ENCODE measurements around the gene TBCD.

TBCD gene

DNA sequence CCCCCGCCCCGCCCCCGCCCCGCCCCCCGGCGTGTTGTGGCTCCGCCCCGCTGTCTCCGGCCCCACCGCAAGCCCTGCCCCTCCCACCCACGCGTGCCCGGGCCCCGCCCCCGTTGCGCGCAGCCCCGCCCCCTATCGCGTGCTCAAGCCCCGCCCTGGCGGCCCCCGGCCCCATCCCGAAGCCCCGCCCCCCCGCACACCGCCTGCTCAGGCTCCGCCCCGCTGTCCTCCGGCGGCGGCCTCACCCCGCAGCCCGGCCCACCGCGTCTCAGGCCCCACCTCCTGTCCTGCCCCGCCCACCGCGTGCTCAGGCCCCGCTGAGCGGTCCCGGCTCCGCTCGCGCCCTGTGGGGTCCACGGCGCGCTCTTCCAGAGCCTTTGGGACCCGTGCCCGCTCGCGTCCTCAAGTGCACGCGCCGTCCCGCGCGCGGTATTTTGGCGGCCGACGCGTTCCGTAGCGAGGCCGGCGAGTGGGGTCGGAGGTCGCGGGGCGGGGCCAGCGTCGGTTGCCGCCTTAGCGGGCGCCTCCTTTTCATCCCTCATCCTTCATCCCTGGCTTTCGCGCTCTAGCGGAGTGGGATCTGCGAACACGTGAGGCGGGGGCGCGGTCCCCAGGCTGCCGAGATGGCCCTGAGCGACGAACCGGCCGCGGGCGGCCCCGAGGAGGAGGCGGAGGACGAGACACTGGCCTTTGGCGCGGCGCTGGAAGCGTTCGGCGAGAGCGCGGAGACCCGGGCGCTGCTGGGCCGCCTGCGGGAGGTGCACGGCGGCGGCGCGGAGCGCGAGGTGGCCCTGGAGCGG lies at the start of gene TBCD (continued):
- TF ChIP-seq, protein P1, sequence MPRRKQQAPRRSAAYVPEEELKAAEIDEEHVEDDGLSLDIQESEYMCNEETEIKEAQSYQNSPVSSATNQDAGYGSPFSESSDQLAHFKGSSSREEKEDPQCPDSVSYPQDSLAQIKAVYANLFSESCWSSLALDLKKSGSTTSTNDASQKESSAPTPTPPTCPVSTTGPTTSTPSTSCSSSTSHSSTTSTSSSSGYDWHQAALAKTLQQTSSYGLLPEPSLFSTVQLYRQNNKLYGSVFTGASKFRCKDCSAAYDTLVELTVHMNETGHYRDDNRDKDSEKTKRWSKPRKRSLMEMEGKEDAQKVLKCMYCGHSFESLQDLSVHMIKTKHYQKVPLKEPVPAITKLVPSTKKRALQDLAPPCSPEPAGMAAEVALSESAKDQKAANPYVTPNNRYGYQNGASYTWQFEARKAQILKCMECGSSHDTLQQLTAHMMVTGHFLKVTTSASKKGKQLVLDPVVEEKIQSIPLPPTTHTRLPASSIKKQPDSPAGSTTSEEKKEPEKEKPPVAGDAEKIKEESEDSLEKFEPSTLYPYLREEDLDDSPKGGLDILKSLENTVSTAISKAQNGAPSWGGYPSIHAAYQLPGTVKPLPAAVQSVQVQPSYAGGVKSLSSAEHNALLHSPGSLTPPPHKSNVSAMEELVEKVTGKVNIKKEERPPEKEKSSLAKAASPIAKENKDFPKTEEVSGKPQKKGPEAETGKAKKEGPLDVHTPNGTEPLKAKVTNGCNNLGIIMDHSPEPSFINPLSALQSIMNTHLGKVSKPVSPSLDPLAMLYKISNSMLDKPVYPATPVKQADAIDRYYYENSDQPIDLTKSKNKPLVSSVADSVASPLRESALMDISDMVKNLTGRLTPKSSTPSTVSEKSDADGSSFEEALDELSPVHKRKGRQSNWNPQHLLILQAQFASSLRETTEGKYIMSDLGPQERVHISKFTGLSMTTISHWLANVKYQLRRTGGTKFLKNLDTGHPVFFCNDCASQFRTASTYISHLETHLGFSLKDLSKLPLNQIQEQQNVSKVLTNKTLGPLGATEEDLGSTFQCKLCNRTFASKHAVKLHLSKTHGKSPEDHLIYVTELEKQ (tag by site-specific recombination; IDR thresholded peaks at IDR 0.05; ENCODE audit: borderline replicate concordance), result peak; percentile 44; the same call in 1 of the 2 replicates
- TF ChIP-seq ZNF600 (tag by site-specific recombination; IDR thresholded peaks at IDR 0.05), result peak; percentile 38
- TF ChIP-seq, protein P2, sequence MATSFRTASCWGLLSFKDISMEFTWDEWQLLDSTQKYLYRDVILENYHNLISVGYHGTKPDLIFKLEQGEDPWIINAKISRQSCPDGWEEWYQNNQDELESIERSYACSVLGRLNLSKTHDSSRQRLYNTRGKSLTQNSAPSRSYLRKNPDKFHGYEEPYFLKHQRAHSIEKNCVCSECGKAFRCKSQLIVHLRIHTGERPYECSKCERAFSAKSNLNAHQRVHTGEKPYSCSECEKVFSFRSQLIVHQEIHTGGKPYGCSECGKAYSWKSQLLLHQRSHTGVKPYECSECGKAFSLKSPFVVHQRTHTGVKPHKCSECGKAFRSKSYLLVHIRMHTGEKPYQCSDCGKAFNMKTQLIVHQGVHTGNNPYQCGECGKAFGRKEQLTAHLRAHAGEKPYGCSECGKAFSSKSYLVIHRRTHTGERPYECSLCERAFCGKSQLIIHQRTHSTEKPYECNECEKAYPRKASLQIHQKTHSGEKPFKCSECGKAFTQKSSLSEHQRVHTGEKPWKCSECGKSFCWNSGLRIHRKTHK (tag by site-specific recombination; IDR thresholded peaks at IDR 0.05), result no peak
- TF ChIP-seq ZNF701 (tag by site-specific recombination; IDR thresholded peaks at IDR 0.05), result no peak
- TF ChIP-seq ZNF175 (tag by site-specific recombination; IDR thresholded peaks at IDR 0.05), result no peak
- TF ChIP-seq ZNF629 (tag by site-specific recombination; IDR thresholded peaks at IDR 0.05), result peak; percentile 55; the same call in 1 of the 2 replicates
- no peak for TF ChIP-seq ZNF16 (tag by site-specific recombination; IDR thresholded peaks at IDR 0.05; ENCODE audit: low read depth)
- TF ChIP-seq ZNF335 (tag by site-specific recombination; conservative IDR thresholded peaks at IDR 0.05), result peak; percentile 79
- peak; percentile 90; the same call in 1 of the 2 replicates for TF ChIP-seq BCL11B (tag by site-specific recombination; IDR thresholded peaks at IDR 0.05; ENCODE audit: low read depth)
- TF ChIP-seq KLF16 (tag by site-specific recombination; IDR thresholded peaks at IDR 0.05), result peak; percentile 90
- TF ChIP-seq, protein P3, sequence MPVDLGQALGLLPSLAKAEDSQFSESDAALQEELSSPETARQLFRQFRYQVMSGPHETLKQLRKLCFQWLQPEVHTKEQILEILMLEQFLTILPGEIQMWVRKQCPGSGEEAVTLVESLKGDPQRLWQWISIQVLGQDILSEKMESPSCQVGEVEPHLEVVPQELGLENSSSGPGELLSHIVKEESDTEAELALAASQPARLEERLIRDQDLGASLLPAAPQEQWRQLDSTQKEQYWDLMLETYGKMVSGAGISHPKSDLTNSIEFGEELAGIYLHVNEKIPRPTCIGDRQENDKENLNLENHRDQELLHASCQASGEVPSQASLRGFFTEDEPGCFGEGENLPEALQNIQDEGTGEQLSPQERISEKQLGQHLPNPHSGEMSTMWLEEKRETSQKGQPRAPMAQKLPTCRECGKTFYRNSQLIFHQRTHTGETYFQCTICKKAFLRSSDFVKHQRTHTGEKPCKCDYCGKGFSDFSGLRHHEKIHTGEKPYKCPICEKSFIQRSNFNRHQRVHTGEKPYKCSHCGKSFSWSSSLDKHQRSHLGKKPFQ (tag by site-specific recombination; IDR thresholded peaks at IDR 0.05), result no peak
- TF ChIP-seq YY2 (tag by site-specific recombination; IDR thresholded peaks at IDR 0.05), result no peak
- peak; percentile 69 for TF ChIP-seq ZNF366 (tag by site-specific recombination; conservative IDR thresholded peaks at IDR 0.05)
- peak; percentile 64; the same call in 1 of the 2 replicates for TF ChIP-seq ZNF610 (tag by site-specific recombination; IDR thresholded peaks at IDR 0.05; ENCODE audit: borderline replicate concordance)
- TF ChIP-seq ZNF324 (tag by site-specific recombination; IDR thresholded peaks at IDR 0.05), result peak; percentile 85
- TF ChIP-seq ZBTB7A (tag by site-specific recombination; IDR thresholded peaks at IDR 0.05; ENCODE audit: low read depth), result 0 out of 2 replicates have a peak, but pooled peaks have one; percentile 41
- peak; percentile 84 for TF ChIP-seq ZFHX2 (tag by site-specific recombination; conservative IDR thresholded peaks at IDR 0.05)
- TF ChIP-seq ZNF561 (tag by site-specific recombination; IDR thresholded peaks at IDR 0.05; ENCODE audit: borderline replicate concordance), result peak; percentile 94
- TF ChIP-seq ZNF138 (tag by site-specific recombination; IDR thresholded peaks at IDR 0.05; ENCODE audit: borderline replicate concordance), result no peak
- peak; percentile 84 for TF ChIP-seq ZNF660 (tag by site-specific recombination; IDR thresholded peaks at IDR 0.05)
- TF ChIP-seq ZNF157 (tag by site-specific recombination; IDR thresholded peaks at IDR 0.05), result no peak
- TF ChIP-seq ZNF211 (tag by site-specific recombination; IDR thresholded peaks at IDR 0.05; ENCODE audit: low read depth), result no peak
- 0 out of 2 replicates have a peak, but pooled peaks have one; percentile 5 for TF ChIP-seq ZNF146 (tag by site-specific recombination; IDR thresholded peaks at IDR 0.05)
- TF ChIP-seq ZBTB17 (tag by site-specific recombination; IDR thresholded peaks at IDR 0.05), result peak; percentile 92
- TF ChIP-seq ZBTB8A (tag by site-specific recombination; IDR thresholded peaks at IDR 0.05), result peak; percentile 71
- peak; percentile 93 for TF ChIP-seq KLF1 (tag by site-specific recombination; IDR thresholded peaks at IDR 0.05)
- TF ChIP-seq ZNF341 (tag by site-specific recombination; IDR thresholded peaks at IDR 0.05; ENCODE audit: low read depth), result 0 out of 2 replicates have a peak, but pooled peaks have one; percentile 17
- TF ChIP-seq ZNF37A (tag by site-specific recombination; IDR thresholded peaks at IDR 0.05), result no peak
- TF ChIP-seq ZNF426 (tag by site-specific recombination; IDR thresholded peaks at IDR 0.05), result no peak
- TF ChIP-seq, protein P4, sequence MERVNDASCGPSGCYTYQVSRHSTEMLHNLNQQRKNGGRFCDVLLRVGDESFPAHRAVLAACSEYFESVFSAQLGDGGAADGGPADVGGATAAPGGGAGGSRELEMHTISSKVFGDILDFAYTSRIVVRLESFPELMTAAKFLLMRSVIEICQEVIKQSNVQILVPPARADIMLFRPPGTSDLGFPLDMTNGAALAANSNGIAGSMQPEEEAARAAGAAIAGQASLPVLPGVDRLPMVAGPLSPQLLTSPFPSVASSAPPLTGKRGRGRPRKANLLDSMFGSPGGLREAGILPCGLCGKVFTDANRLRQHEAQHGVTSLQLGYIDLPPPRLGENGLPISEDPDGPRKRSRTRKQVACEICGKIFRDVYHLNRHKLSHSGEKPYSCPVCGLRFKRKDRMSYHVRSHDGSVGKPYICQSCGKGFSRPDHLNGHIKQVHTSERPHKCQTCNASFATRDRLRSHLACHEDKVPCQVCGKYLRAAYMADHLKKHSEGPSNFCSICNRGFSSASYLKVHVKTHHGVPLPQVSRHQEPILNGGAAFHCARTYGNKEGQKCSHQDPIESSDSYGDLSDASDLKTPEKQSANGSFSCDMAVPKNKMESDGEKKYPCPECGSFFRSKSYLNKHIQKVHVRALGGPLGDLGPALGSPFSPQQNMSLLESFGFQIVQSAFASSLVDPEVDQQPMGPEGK (tag by site-specific recombination; IDR thresholded peaks at IDR 0.05), result peak; percentile 45; the same call in 1 of the 2 replicates
- TF ChIP-seq ZNF112 (tag by site-specific recombination; IDR thresholded peaks at IDR 0.05), result no peak

Measured in HEK293 (cell line).